Neural progenitor cell (in vitro differentiated cells): ENCODE results near the gene MDM2.

Source experiments
- EZH2 ChIP-seq: fragments of 200-600 bp; sonication (generic); IDR thresholded peaks from 2 replicates; pipeline ENCODE4 v1.6.1; 2017; ENCODE audit warnings: antibody characterized with exemption, mild to moderate bottlenecking, moderate library complexity
- EZH2phosphoT487 ChIP-seq: fragments of 200-600 bp; sonication (generic); IDR thresholded peaks from 2 replicates; pipeline ENCODE4 v1.6.1; 2017; ENCODE audit warnings: antibody characterized with exemption
- TF ChIP-seq, protein P1 (sequence below): fragments of 200-600 bp; sonication (generic); IDR thresholded peaks from 2 replicates; pipeline ENCODE4 v1.5.1; 2017; ENCODE audit warnings: antibody characterized with exemption, mild to moderate bottlenecking

DNA sequence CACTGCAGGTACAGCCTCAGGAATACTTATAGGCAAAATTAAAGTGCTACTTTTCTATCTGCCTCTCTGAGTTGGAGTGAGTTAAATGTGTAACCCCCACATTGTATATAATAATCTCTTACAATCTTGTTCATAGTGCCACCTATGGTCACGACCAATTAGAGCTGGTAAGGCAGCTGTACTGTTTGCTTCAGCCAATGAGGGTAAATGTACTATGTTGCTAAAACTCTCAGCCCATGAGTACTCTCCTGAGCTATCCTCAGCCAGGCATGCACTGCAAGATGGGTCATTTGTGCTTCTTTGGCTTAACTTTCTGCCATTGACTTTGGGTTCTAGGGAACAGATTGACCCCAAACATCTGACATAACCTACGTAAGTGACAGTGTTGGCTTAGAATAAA is 15.0 kb upstream of the MDM2 start:
- TF ChIP-seq, protein P1, sequence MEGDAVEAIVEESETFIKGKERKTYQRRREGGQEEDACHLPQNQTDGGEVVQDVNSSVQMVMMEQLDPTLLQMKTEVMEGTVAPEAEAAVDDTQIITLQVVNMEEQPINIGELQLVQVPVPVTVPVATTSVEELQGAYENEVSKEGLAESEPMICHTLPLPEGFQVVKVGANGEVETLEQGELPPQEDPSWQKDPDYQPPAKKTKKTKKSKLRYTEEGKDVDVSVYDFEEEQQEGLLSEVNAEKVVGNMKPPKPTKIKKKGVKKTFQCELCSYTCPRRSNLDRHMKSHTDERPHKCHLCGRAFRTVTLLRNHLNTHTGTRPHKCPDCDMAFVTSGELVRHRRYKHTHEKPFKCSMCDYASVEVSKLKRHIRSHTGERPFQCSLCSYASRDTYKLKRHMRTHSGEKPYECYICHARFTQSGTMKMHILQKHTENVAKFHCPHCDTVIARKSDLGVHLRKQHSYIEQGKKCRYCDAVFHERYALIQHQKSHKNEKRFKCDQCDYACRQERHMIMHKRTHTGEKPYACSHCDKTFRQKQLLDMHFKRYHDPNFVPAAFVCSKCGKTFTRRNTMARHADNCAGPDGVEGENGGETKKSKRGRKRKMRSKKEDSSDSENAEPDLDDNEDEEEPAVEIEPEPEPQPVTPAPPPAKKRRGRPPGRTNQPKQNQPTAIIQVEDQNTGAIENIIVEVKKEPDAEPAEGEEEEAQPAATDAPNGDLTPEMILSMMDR, result no peak
- TF ChIP-seq EZH2 (no peak), EZH2phosphoT487 (no peak)
